ENCODE results near the gene NUP98. TPM values are rescaled to one million over a fixed set of nuclear protein-coding genes. Genes with fewer than 3 reads are reported as not detected.
"Not testable (repeated sequence)": the region's sequence is repeated elsewhere in the genome, so short reads cannot be mapped to it uniquely, and the experiment has no call there.

The NUP98 gene
- total RNA-seq, 1 experiment from 2014 or later = 59.7 TPM

DNA sequence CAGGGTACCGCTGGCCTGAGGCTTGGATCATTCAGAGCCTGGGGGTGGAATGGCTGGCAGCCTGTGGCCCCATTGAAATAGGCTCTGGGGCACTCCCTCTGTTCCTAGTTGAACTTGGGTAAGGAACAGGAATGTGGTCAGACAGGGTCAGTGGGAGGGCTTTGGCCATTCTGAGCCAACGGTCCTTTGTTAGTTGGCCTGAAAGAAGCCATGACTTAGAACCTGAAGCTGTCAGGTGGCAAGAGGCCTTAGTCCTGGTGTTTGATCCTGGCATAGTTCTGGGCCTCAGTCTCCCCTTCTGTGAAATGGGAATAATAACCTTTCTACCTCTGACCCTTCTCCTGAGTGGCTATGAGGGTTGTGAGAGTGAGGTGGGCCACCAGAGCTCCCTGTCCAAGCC lies 19.3 kb upstream of the NUP98 start:
- BruUV-seq (replicated peaks) = no TSS peak
- no peaks in the 10 kb centered on the region for H3K9me3 ChIP-seq (ENCODE audit: insufficient read depth, low read depth)
- peaks cover 19% of the 10 kb centered on the region for H3K4me1 ChIP-seq (replicated peaks; ENCODE audit: insufficient read depth)
- H3K9me2 ChIP-seq (ENCODE audit: insufficient read depth) = no peaks in the 10 kb centered on the region
- H3K27me3 ChIP-seq (ENCODE audit: insufficient read depth, low read depth) = no peaks in the 10 kb centered on the region
- peak; percentile 62 to 80 for DNase-seq
- TF ChIP-seq, protein P1, sequence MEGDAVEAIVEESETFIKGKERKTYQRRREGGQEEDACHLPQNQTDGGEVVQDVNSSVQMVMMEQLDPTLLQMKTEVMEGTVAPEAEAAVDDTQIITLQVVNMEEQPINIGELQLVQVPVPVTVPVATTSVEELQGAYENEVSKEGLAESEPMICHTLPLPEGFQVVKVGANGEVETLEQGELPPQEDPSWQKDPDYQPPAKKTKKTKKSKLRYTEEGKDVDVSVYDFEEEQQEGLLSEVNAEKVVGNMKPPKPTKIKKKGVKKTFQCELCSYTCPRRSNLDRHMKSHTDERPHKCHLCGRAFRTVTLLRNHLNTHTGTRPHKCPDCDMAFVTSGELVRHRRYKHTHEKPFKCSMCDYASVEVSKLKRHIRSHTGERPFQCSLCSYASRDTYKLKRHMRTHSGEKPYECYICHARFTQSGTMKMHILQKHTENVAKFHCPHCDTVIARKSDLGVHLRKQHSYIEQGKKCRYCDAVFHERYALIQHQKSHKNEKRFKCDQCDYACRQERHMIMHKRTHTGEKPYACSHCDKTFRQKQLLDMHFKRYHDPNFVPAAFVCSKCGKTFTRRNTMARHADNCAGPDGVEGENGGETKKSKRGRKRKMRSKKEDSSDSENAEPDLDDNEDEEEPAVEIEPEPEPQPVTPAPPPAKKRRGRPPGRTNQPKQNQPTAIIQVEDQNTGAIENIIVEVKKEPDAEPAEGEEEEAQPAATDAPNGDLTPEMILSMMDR (conservative IDR thresholded peaks at IDR 0.05) = no peak
- no peak for TF ChIP-seq EZH2 (IDR thresholded peaks at IDR 0.05; ENCODE audit: low read depth)
- H3K4me3 ChIP-seq = no peak overlapping the region
- no peak overlapping the region for H3K27ac ChIP-seq
- ChIA-PET POLR2A (ENCODE audit: unreplicated experiment) (no interaction called here), CTCF (no interaction called here)
- H2AFZ ChIP-seq = no peak overlapping the region
- peak overlapping the region; percentile 54 for H3K4me2 ChIP-seq
- H4K20me1 ChIP-seq (ENCODE audit: insufficient read depth) = no peaks in the 10 kb centered on the region
- H3F3A ChIP-seq (ENCODE audit: insufficient read depth, low read depth) = no peaks in the 10 kb centered on the region
- intact Hi-C loops (cut with micrococcal nuclease; ENCODE audit: unreplicated experiment) = loop anchor here (1.0 kb wide), 1 partner anchor 25 kb away; no protein-coding TSS in a partner anchor
- H3K79me2 ChIP-seq (ENCODE audit: low read depth) = no peaks in the 10 kb centered on the region
- no peaks in the 10 kb centered on the region for H3K36me3 ChIP-seq (ENCODE audit: low read depth)

DNA sequence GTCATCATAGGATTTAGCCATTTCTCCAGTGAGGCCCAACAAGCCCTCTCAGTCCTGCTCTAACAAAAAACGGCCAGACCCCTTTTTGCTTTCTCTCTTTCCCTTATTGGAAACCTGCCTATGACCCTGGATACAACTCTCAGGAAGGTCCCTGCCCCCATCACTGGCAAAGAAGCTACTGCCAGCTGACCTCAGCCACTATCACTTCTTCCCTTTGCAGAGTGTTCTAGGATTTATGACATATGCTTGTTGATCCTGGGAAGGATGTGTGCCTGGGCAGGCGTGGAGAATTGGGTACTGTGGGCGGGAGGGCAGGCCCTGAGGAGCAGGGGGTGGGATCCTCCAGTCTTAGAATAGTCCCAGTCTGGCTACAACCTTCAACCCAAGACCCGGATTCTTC lies 18.5 kb upstream of the NUP98 start:
- H3K9me3 ChIP-seq (ENCODE audit: insufficient read depth, low read depth) = no peaks in the 10 kb centered on the region
- no peak for TF ChIP-seq EZH2 (IDR thresholded peaks at IDR 0.05; ENCODE audit: low read depth)
- TF ChIP-seq, protein P1 (conservative IDR thresholded peaks at IDR 0.05) = no peak
- no peak overlapping the region for H3K4me3 ChIP-seq
- no peaks in the 10 kb centered on the region for H3K79me2 ChIP-seq (ENCODE audit: low read depth)
- H3K27me3 ChIP-seq (ENCODE audit: insufficient read depth, low read depth) = no peaks in the 10 kb centered on the region
- H3K9me2 ChIP-seq (ENCODE audit: insufficient read depth) = no peaks in the 10 kb centered on the region
- H2AFZ ChIP-seq = no peak overlapping the region
- H3K27ac ChIP-seq = 0 out of 2 replicates have a peak overlapping the region, but pooled peaks have one; percentile 19
- no peak for DNase-seq
- intact Hi-C loops (cut with micrococcal nuclease; ENCODE audit: unreplicated experiment) = loop anchor here (1.0 kb wide), 1 partner anchor 25 kb away; no protein-coding TSS in a partner anchor
- CTCF ChIA-PET = no interaction called here
- no peaks in the 10 kb centered on the region for H3F3A ChIP-seq (ENCODE audit: insufficient read depth, low read depth)
- no TSS peak for BruUV-seq (replicated peaks)
- peak overlapping the region; percentile 54; the same call in 1 of the 2 replicates for H3K4me2 ChIP-seq
- no peaks in the 10 kb centered on the region for H3K36me3 ChIP-seq (ENCODE audit: low read depth)
- no peaks in the 10 kb centered on the region for H4K20me1 ChIP-seq (ENCODE audit: insufficient read depth)
- H3K4me1 ChIP-seq (replicated peaks; ENCODE audit: insufficient read depth) = peaks cover 19% of the 10 kb centered on the region
- POLR2A ChIA-PET (ENCODE audit: unreplicated experiment) = no interaction called here

DNA sequence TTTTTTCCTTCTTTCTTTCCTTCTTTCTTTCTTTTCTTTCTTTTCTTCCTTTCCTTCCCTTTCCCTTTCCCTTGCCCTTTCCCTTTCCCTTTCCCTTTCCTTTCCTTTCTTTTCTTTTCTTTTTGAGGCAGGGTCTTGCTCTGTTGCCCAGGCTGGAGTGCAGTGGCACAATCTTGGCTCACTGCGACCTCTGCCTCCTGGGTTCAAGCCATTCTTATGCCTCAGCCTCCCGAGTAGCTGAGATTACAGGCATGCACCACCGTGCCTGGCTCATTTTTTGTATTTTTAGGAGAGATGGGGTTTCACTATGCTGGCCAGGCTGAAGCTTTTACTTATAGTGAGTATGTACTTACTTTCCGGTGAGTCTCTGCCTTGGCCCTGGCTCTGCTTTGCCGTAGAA lies 17.5 kb upstream of the NUP98 start:
- intact Hi-C loops (cut with micrococcal nuclease; ENCODE audit: unreplicated experiment); H3K27me3 ChIP-seq (ENCODE audit: insufficient read depth, low read depth); H2AFZ ChIP-seq; H3K9me2 ChIP-seq (ENCODE audit: insufficient read depth); H3K79me2 ChIP-seq (ENCODE audit: low read depth); DNase-seq; H3K36me3 ChIP-seq (ENCODE audit: low read depth); H3K4me3 ChIP-seq; H3K27ac ChIP-seq; H3K4me2 ChIP-seq; H3K9me3 ChIP-seq (ENCODE audit: insufficient read depth, low read depth); H3F3A ChIP-seq (ENCODE audit: insufficient read depth, low read depth); POLR2A ChIA-PET (ENCODE audit: unreplicated experiment); BruUV-seq (replicated peaks); CTCF ChIA-PET; H4K20me1 ChIP-seq (ENCODE audit: insufficient read depth): not testable (repeated sequence)
- peaks cover 19% of the 10 kb centered on the region for H3K4me1 ChIP-seq (replicated peaks; ENCODE audit: insufficient read depth)

DNA sequence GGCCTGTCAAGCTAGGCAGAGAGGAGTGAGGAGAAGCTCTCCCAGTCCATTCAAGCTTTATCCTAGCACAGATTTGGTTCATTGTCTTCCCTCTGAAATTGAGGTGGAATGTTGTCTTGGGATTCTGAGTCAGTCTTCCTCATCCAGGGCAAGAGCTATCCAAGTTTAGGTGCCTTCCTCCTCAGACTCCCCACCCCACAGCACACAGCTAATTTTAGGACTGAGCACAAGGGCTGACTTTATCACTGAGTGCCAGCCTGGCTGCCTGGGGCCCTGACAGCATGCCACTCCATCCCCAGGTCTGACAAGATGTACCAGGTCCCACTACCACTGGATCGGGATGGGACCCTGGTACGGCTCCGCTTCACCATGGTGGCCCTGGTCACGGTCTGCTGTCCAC lies 13.6 kb upstream of the NUP98 start:
- no peaks in the 10 kb centered on the region for H3F3A ChIP-seq (ENCODE audit: insufficient read depth, low read depth)
- H3K27ac ChIP-seq = no peak overlapping the region
- TF ChIP-seq EZH2 (IDR thresholded peaks at IDR 0.05; ENCODE audit: low read depth) = no peak
- TF ChIP-seq, protein P1 (conservative IDR thresholded peaks at IDR 0.05) = no peak
- 0 out of 2 replicates have a peak, but pooled peaks cover 4% of the 10 kb centered on the region for H3K79me2 ChIP-seq (ENCODE audit: low read depth)
- H3K4me1 ChIP-seq (replicated peaks; ENCODE audit: insufficient read depth) = peaks cover 6% of the 10 kb centered on the region
- H3K4me2 ChIP-seq = no peak overlapping the region
- intact Hi-C loops (cut with micrococcal nuclease; ENCODE audit: unreplicated experiment) = no loop called here
- H3K9me2 ChIP-seq (ENCODE audit: insufficient read depth) = no peaks in the 10 kb centered on the region
- no peaks in the 10 kb centered on the region for H3K36me3 ChIP-seq (ENCODE audit: low read depth)
- H4K20me1 ChIP-seq (ENCODE audit: insufficient read depth) = no peaks in the 10 kb centered on the region
- DNase-seq = no peak
- BruUV-seq (replicated peaks) = no TSS peak
- no peaks in the 10 kb centered on the region for H3K27me3 ChIP-seq (ENCODE audit: insufficient read depth, low read depth)
- no peak overlapping the region for H3K4me3 ChIP-seq
- ChIA-PET CTCF (no interaction called here), POLR2A (ENCODE audit: unreplicated experiment) (no interaction called here)
- no peak overlapping the region for H2AFZ ChIP-seq
- H3K9me3 ChIP-seq (ENCODE audit: insufficient read depth, low read depth) = no peaks in the 10 kb centered on the region
